ENCODE data around the gene PARD6G. TPM values are rescaled to one million over a fixed set of nuclear protein-coding genes. Genes with fewer than 3 reads are reported as not detected.

The PARD6G gene
- total RNA-seq, 4 donors from 2014 or later, result 24.3 to 37.8 (median 33.1) TPM

GRCh38 chr18:80245781-80246444 lies 1.4 kb downstream of the PARD6G start:
- TF ChIP-seq POLR2A (IDR thresholded peaks at IDR 0.05), result no peak
- no peak for TF ChIP-seq CTCF (IDR thresholded peaks at IDR 0.05)
- H3K9me3 ChIP-seq, result no peaks in the 10 kb centered on the region
- H3K27me3 ChIP-seq, result peaks cover 0 to 14% (median 0%) of the 10 kb centered on the region in 4 donors
- peak overlapping the region; percentile 80 to 94 (median 92) for H3K27ac ChIP-seq
- peaks cover 15 to 92% (median 18%) of the 10 kb centered on the region in 3 donors for H3K4me1 ChIP-seq
- H3K4me3 ChIP-seq, result peak overlapping the region; percentile 80 to 95 (median 94)
- peaks cover 0 to 12% (median 0%) of the 10 kb centered on the region in 3 donors for H3K36me3 ChIP-seq
- DNase-seq, result no peak
- intact Hi-C loops (cut with DNase I), result no loop called here
- WGBS, 2 donors, result 8 to 27% methylated on average over 3 to 7 of the region's 31 CpGs

GRCh38 chr18:80244956-80245730 lies 2.2 kb downstream of the PARD6G start:
- intact Hi-C loops (cut with DNase I), result no loop called here
- no peaks in the 10 kb centered on the region for H3K9me3 ChIP-seq
- H3K27ac ChIP-seq, result peak overlapping the region; percentile 80 to 94 (median 92)
- peaks cover 15 to 85% (median 18%) of the 10 kb centered on the region in 3 donors for H3K4me1 ChIP-seq
- H3K4me3 ChIP-seq, result peak overlapping the region; percentile 80 to 95 (median 94)
- peaks cover 0 to 12% (median 0%) of the 10 kb centered on the region in 3 donors for H3K36me3 ChIP-seq
- H3K27me3 ChIP-seq, result peaks cover 0 to 14% (median 0%) of the 10 kb centered on the region in 4 donors
- TF ChIP-seq POLR2A (IDR thresholded peaks at IDR 0.05) (no peak), CTCF (IDR thresholded peaks at IDR 0.05) (no peak)
- WGBS, 2 donors, result 55 to 72% methylated on average over 6 to 9 of the region's 10 CpGs
- DNase-seq, result no peak

- Histone ChIP-seq H3K27me3 (peaks cover 0 to 14% (median 0%) of the 10 kb centered on the region in 4 donors), H3K9me3 (no peaks in the 10 kb centered on the region), H3K27ac (no peak overlapping the region), H3K4me1 (peaks cover 15 to 77% (median 18%) of the 10 kb centered on the region in 3 donors), H3K4me3 (no peak overlapping the region), H3K36me3 (peaks cover 0 to 12% (median 0%) of the 10 kb centered on the region in 3 donors)
- TF ChIP-seq CTCF (IDR thresholded peaks at IDR 0.05), result no peak
- TF ChIP-seq POLR2A (IDR thresholded peaks at IDR 0.05), result no peak
- intact Hi-C loops (cut with DNase I), result no loop called here
- WGBS, 2 donors, result 79 to 94% methylated on average over 2 to 6 of the region's 6 CpGs
- no peak for DNase-seq
Measured at GRCh38 chr18:80244167-80244566, 3.1 kb downstream of the PARD6G start.

GRCh38 chr18:80243204-80243603 lies 4.1 kb downstream of the PARD6G start:
- TF ChIP-seq CTCF (IDR thresholded peaks at IDR 0.05), result no peak
- TF ChIP-seq POLR2A (IDR thresholded peaks at IDR 0.05), result no peak
- 63 to 77% methylated on average over 5 of the region's 5 CpGs for WGBS, 2 donors
- Histone ChIP-seq H3K9me3 (no peaks in the 10 kb centered on the region), H3K36me3 (peaks cover 0 to 12% (median 0%) of the 10 kb centered on the region in 3 donors), H3K27ac (no peak overlapping the region), H3K4me3 (no peak overlapping the region), H3K27me3 (peaks cover 0 to 14% (median 0%) of the 10 kb centered on the region in 4 donors), H3K4me1 (peaks cover 15 to 68% (median 18%) of the 10 kb centered on the region in 3 donors)
- no peak for DNase-seq
- intact Hi-C loops (cut with DNase I), result no loop called here
